Measurements from ENCODE around the gene FXYD2.

- TF ChIP-seq CTCF (IDR thresholded peaks at IDR 0.05): no peak
- TF ChIP-seq POLR2A (IDR thresholded peaks at IDR 0.05): no peak
Observed at GRCh38 chr11:117805045-117805444, 19.5 kb downstream of the FXYD2 start.
